IMR-90 (cell line): ENCODE measurements around the gene TMEM213. TPM values are rescaled to one million over a fixed set of nuclear protein-coding genes. Genes with fewer than 3 reads are reported as not detected.

ENCODE experiments used
- ATAC-seq: fragments of 200-7000 bp; cut with Tn5 transposase; 2 replicates; pipeline ENCODE4 v1.9.1; 2020; ENCODE audit warnings: low read depth, mild to moderate bottlenecking, moderate library complexity
- BruUV-seq: library from RNA; stranded (reverse); fragments of 400-500 nt; replicated peaks from 2 replicates; lab custom pipeline; 2021; lab: Mats Ljungman, UMichigan
- CTCF ChIA-PET: fragments of 300-600 bp; formaldehyde crosslinking; extraction: SDS; loops from one replicate; lab custom pipeline; 2021; ENCODE audit warnings: antibody characterized with exemption; lab: Yijun Ruan, JAX
- POLR2A ChIA-PET: fragments of 300-600 bp; sonication (Branson Sonifier 250); formaldehyde crosslinking; loops from one replicate; lab custom pipeline; 2022; ENCODE audit warnings: antibody characterized with exemption; ENCODE audit not compliant: unreplicated experiment; lab: Charles Lee
- DNase-seq: peaks from one replicate; pipeline ENCODE4 v3.0.0; 2013
- H2AFZ ChIP-seq: replicated peaks from 2 replicates; pipeline ENCODE3; 2013; ENCODE audit warnings: low read length, mild to moderate bottlenecking; ENCODE audit not compliant: poor library complexity
- H2AK5ac ChIP-seq: 2 replicates; pipeline ENCODE4 v1.6.1; 2013; ENCODE audit warnings: low read depth, low read length, inconsistent platforms
- H2AK9ac ChIP-seq: replicated peaks from 2 replicates; pipeline ENCODE3; 2013; ENCODE audit warnings: mild to moderate bottlenecking, low read depth, low read length, moderate library complexity; ENCODE audit not compliant: poor library complexity
- H2BK120ac ChIP-seq: 2 replicates; pipeline ENCODE4 v1.6.1; 2013; ENCODE audit warnings: low read depth, low read length, inconsistent platforms
- H2BK15ac ChIP-seq: 3 replicates; pipeline ENCODE4 v1.6.1; 2013; ENCODE audit warnings: low read depth, low read length, inconsistent platforms
- H2BK20ac ChIP-seq: 2 replicates; pipeline ENCODE4 v1.6.1; 2013; ENCODE audit warnings: low read depth, mild to moderate bottlenecking, inconsistent platforms, low read length, moderate library complexity
- H2BK5ac ChIP-seq: 2 replicates; pipeline ENCODE4 v1.6.1; 2013; ENCODE audit warnings: mild to moderate bottlenecking, low read depth, low read length, inconsistent platforms; ENCODE audit not compliant: poor library complexity, severe bottlenecking
- H3K14ac ChIP-seq: replicated peaks from 2 replicates; pipeline ENCODE4 v1.6.1; 2013; ENCODE audit warnings: low read depth, low read length, inconsistent platforms
- H3K18ac ChIP-seq: 2 replicates; pipeline ENCODE4 v1.6.1; 2013; ENCODE audit warnings: low read depth, low read length, control low read depth
- H3K23ac ChIP-seq: 2 replicates; pipeline ENCODE4 v1.6.1; 2013; ENCODE audit warnings: low read depth, low read length, inconsistent platforms
- H3K27ac ChIP-seq: 2 replicates; pipeline ENCODE4 v1.5.1; 2013; ENCODE audit warnings: mild to moderate bottlenecking, control low read depth, low read length; ENCODE audit not compliant: insufficient read depth
- H3K27me3 ChIP-seq: 2 replicates; pipeline ENCODE4 v1.6.1; 2013; ENCODE audit warnings: low read length; ENCODE audit not compliant: control insufficient read depth, insufficient read depth
- H3K36me3 ChIP-seq: 2 replicates; pipeline ENCODE4 v1.6.1; 2013; ENCODE audit warnings: low read length, mixed read lengths; ENCODE audit not compliant: control insufficient read depth, insufficient read depth
- H3K4ac ChIP-seq: 2 replicates; pipeline ENCODE4 v1.6.1; 2013; ENCODE audit warnings: low read depth, low read length, inconsistent platforms
- H3K4me1 ChIP-seq: 2 replicates; pipeline ENCODE4 v1.6.1; 2013; ENCODE audit warnings: low read length, mixed read lengths; ENCODE audit not compliant: control insufficient read depth, insufficient read depth
- H3K4me2 ChIP-seq: 2 replicates; pipeline ENCODE4 v1.6.1; 2013; ENCODE audit warnings: low read depth, mild to moderate bottlenecking, control low read depth, low read length, moderate library complexity
- H3K4me3 ChIP-seq: 2 replicates; pipeline ENCODE4 v1.5.1; 2013; ENCODE audit warnings: low read depth, mild to moderate bottlenecking, control low read depth, low read length, moderate library complexity; ENCODE audit not compliant: insufficient read depth
- H3K56ac ChIP-seq: 2 replicates; pipeline ENCODE4 v1.6.1; 2013; ENCODE audit warnings: low read length, inconsistent platforms; ENCODE audit not compliant: insufficient read depth; ENCODE audit errors: extremely low read depth
- H3K79me1 ChIP-seq, 2 experiments: 2 replicates each; pipeline ENCODE4 v1.6.1; 2013; ENCODE audit warnings: low read length in 2 of 2, inconsistent platforms in 1 of 2, low read depth in 1 of 2
- H3K9ac ChIP-seq: 2 replicates; pipeline ENCODE4 v1.6.1; 2013; ENCODE audit warnings: low read depth, low read length, control low read depth
- H3K9me1 ChIP-seq: 2 replicates; pipeline ENCODE4 v1.6.1; 2013; ENCODE audit warnings: low read length, inconsistent platforms; ENCODE audit not compliant: insufficient read depth
- H3K9me3 ChIP-seq: 2 replicates; pipeline ENCODE4 v1.6.1; 2013; ENCODE audit warnings: low read length; ENCODE audit not compliant: control insufficient read depth, insufficient read depth
- H4K20me1 ChIP-seq: 2 replicates; pipeline ENCODE4 v1.6.1; 2013; ENCODE audit warnings: low read length, inconsistent platforms; ENCODE audit not compliant: insufficient read depth
- H4K5ac ChIP-seq: 2 replicates; pipeline ENCODE4 v1.6.1; 2013; ENCODE audit warnings: mild to moderate bottlenecking, low read depth, low read length, control low read depth
- H4K8ac ChIP-seq, 2 experiments: 2 replicates each; pipeline ENCODE4 v1.6.1; 2013; ENCODE audit warnings: low read depth in 2 of 2, low read length in 2 of 2, control low read depth in 1 of 2, inconsistent platforms in 1 of 2
- H4K91ac ChIP-seq: 2 replicates; pipeline ENCODE4 v1.6.1; 2013; ENCODE audit warnings: low read depth, low read length, inconsistent platforms; ENCODE audit not compliant: insufficient read depth
- BHLHE40 ChIP-seq: fragments of 150-350 bp; IDR thresholded peaks from 2 replicates; pipeline ENCODE4 v1.6.1; 2016; ENCODE audit warnings: mild to moderate bottlenecking, low read depth, low read length
- CHD1 ChIP-seq: IDR thresholded peaks from 2 replicates; pipeline ENCODE4 v1.6.1; 2012; ENCODE audit warnings: low read depth, low read length, improper control_type of control experiment
- FOS ChIP-seq: fragments of 150-350 bp; IDR thresholded peaks from 2 replicates; pipeline ENCODE4 v1.6.1; 2016; ENCODE audit warnings: low read depth, low read length
- POLR2A ChIP-seq: IDR thresholded peaks from 2 replicates; pipeline ENCODE4 v1.6.1; 2012; ENCODE audit warnings: mild to moderate bottlenecking, low read depth, low read length
- WGBS, 2 experiments: methylation state at CpG; one replicate each; pipeline versions ENCODE4 v1.1.5 to v1.1.7; 2013; ENCODE audit warnings: missing lambda C conversion rate in 2 of 2; ENCODE audit not compliant: insufficient read length in 1 of 2; ENCODE audit errors: extremely low coverage in 2 of 2; 5-methylcytosine and 5-hydroxymethylcytosine counted together
- dilution Hi-C: fragments of 300-500 bp; cut with HindIII; formaldehyde crosslinking; loops from one replicate; pipeline ENCODE4 v1.14.3; 2018; ENCODE audit warnings: low sequenced_read_pairs; ENCODE audit not compliant: unreplicated experiment
- in situ Hi-C: fragments of 300-500 bp; cut with MboI; formaldehyde crosslinking; loops from 3 replicates; pipeline ENCODE4 v1.14.3; 2019; ENCODE audit warnings: low sequenced_read_pairs, inconsistent platforms, mixed read lengths
- intact Hi-C: fragments of 100-400 bp; cut with micrococcal nuclease; formaldehyde crosslinking; loops from 2 replicates; pipeline ENCODE4 v1.10.0; 2022
- polyA plus RNA-seq, 3 experiments: library from polyadenylated mRNA; depleted of rRNA; stranded (reverse); fragments of >200 nt; gene quantifications; 2 replicates each; pipeline ENCODE4 v1.2.3, GENCODE V29; 2012; ENCODE audit warnings: low replicate concordance in 1 of 3
- total RNA-seq: library from RNA; depleted of rRNA; stranded (reverse); fragments of >200 nt; gene quantifications from 2 replicates; pipeline ENCODE4 v1.2.3, GENCODE V29; 2012
- TF ChIP-seq, protein P1 (sequence below): conservative IDR thresholded peaks from 2 replicates; pipeline ENCODE4 v1.5.1; 2012; ENCODE audit warnings: mild to moderate bottlenecking, low read depth, low read length, improper control_type of control experiment

The TMEM213 gene
- total and polyA plus RNA-seq, 2 of the 4 experiments (the other 2 are of a cell fraction) = not detected

DNA sequence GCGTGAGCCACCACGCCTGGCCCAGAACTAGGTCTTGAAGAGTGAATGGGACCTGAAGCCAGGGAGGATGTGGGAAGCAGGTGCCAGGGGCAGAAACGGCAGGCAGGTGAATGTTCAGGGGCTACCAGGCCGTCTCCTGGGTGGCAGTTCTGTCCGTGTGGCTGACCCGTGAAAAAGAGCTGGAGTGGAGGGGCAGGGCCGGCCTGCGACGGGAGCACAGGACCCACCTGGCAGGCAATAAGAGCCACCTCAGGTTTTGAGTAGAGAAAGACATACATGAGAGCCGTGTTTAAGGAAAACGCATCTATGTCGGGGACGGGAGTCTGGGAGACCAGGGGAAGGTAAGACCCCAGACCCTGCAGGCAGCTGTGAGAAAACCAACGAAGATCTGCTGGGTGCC, 70.9 kb downstream of the TMEM213 start:
- Histone ChIP-seq H3K9ac (no peak overlapping the region), H3K27ac (no peak overlapping the region), H3K4me3 (no peak overlapping the region), H3K23ac (no peak overlapping the region), H3K27me3 (no peaks in the 10 kb centered on the region), H2AFZ (no peak overlapping the region), H3K36me3 (peaks cover 15% of the 10 kb centered on the region), H2BK120ac (no peak overlapping the region), H4K5ac (no peak overlapping the region), H2AK5ac (no peak overlapping the region), H2AK9ac (no peak overlapping the region), H3K4ac (no peak overlapping the region), H3K4me2 (no peak overlapping the region), H3K4me1 (peaks cover 2% of the 10 kb centered on the region; the same call in 1 of the 2 replicates), H3K9me1 (peaks cover 3% of the 10 kb centered on the region; the same call in 1 of the 2 replicates), H4K8ac (no peak overlapping the region), H3K14ac (no peak overlapping the region), H3K79me1 (no peaks in the 10 kb centered on the region), H4K20me1 (no peaks in the 10 kb centered on the region), H2BK15ac (no peak overlapping the region), H2BK20ac (no peak overlapping the region), H3K18ac (no peak overlapping the region), H3K56ac (no peak overlapping the region), H4K91ac (no peak overlapping the region), H3K9me3 (no peaks in the 10 kb centered on the region), H2BK5ac (no peak overlapping the region)
- dilution Hi-C loops = no loop called here
- 97% methylated on average over 9 of the region's 14 CpGs; no CpG with 5 or more reads in 1 of the 2 experiments for WGBS, 2 experiments
- BruUV-seq = no TSS peak
- ChIA-PET CTCF (no interaction called here), POLR2A (no interaction called here)
- in situ Hi-C loops = no loop called here
- DNase-seq = no peak
- no peak for ATAC-seq
- intact Hi-C loops = no loop called here
- TF ChIP-seq, protein P1, sequence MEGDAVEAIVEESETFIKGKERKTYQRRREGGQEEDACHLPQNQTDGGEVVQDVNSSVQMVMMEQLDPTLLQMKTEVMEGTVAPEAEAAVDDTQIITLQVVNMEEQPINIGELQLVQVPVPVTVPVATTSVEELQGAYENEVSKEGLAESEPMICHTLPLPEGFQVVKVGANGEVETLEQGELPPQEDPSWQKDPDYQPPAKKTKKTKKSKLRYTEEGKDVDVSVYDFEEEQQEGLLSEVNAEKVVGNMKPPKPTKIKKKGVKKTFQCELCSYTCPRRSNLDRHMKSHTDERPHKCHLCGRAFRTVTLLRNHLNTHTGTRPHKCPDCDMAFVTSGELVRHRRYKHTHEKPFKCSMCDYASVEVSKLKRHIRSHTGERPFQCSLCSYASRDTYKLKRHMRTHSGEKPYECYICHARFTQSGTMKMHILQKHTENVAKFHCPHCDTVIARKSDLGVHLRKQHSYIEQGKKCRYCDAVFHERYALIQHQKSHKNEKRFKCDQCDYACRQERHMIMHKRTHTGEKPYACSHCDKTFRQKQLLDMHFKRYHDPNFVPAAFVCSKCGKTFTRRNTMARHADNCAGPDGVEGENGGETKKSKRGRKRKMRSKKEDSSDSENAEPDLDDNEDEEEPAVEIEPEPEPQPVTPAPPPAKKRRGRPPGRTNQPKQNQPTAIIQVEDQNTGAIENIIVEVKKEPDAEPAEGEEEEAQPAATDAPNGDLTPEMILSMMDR = no peak
- TF ChIP-seq FOS (no peak), BHLHE40 (no peak), POLR2A (no peak), CHD1 (no peak)
